HFF-Myc (cell line): ENCODE data around the gene TOM1L2.

Experiments used
- DNase-seq: peaks from one replicate; pipeline ENCODE4 v3.0.0-alpha.2; 2011; ENCODE audit warnings: low read depth; ENCODE audit errors: extremely low read depth
- H3K4me3 ChIP-seq: replicated peaks from 2 replicates; pipeline ENCODE4 v1.5.1; 2011; ENCODE audit warnings: low read depth, mild to moderate bottlenecking, control low read depth, low read length
- CTCF ChIP-seq: IDR thresholded peaks from 2 replicates; pipeline ENCODE4 v1.5.1; 2012; ENCODE audit warnings: mild to moderate bottlenecking, low read depth, low read length, control low read depth; ENCODE audit errors: missing control alignments

Gene TOM1L2

DNA sequence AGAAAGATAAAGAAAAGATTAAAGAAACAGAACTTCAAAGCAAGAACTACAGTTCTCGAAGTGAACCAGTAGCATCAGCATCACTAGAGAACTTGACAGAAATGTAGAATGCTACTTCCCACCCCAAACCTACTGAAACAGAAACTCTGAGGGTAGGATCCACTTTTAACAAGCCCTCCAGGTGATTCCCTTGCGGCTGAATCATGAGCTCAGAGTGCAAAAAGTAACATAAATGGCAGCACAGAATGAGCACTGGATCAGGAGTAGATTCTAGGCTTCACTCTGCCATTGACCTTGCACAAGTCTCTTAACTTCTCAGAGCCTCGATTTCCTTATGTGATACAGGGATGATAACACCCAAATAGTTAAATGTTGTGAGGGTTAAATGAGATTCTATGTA, 5.8 kb downstream of the TOM1L2 start:
- no peak overlapping the region for H3K4me3 ChIP-seq
- no peak for DNase-seq
- no peak for TF ChIP-seq CTCF

DNA sequence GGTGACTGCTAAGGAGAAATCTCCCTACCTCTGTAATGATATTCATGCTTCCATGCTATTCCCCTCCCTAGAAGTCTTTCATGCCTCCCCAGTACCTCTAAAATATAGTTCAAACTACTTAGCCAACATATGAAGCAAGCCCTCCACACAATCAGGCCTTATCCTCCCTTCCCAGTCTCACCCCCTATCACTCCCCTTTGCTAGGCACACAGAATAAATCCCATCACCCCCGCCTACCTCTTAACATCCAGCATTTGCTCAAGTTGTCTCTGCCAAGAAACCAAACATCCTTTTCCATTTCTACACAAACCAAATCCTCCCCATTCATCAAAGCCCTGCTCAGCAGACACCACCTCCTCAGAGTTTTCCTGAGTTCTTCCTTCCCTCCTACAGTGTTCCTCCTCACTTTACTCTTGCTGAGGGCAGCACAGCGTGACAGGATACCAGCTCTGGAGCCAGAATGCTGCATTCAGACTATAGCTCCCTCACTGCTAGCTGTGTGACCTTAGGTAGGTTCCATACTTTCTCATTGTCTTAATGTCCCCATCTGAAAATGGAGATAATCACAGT, 7.0 kb downstream of the TOM1L2 start:
- no peak overlapping the region for H3K4me3 ChIP-seq
- TF ChIP-seq CTCF = no peak
- no peak for DNase-seq

GRCh38 chr17:17964710-17965109, 7.5 kb downstream of the TOM1L2 start:
- TF ChIP-seq CTCF = no peak
- DNase-seq = no peak
- no peak overlapping the region for H3K4me3 ChIP-seq

DNA sequence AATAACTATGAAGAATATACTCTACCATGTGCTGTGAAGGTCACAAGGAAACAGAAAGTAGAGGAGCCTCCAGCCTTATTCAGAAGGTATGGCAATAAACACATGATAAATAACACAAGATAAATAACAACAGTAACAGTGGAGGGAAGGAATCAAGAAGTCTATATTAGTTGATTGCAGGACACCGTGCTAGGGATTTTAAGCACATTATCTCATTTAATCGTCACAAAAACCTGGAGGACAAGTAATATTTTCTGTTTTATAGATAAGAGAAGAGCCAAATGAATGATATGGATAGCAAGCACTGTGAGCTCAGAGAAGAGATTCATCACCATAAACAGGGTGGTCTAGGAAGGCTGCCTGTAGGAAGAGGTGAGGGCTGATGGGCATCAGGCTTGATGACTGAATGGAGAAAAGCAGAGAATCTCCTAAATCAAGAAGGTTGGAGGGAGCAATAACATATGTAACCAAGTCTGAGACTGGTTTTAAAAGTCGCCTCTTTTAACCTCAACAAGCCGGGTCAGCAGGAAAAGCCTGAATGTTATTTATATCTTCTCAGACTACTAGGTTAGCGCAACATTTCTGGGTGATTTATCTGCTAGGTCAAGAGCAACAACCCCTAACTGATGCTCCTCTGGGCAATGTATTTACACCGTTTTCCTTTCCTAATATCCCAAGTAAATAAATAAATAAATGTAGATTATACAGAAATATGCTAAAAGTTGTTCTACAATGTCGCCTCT, 8.3 kb downstream of the TOM1L2 start:
- no peak for TF ChIP-seq CTCF
- no peak for DNase-seq
- H3K4me3 ChIP-seq = no peak overlapping the region

- H3K4me3 ChIP-seq = no peak overlapping the region
- no peak for TF ChIP-seq CTCF
- DNase-seq = no peak
These were observed 9.1 kb downstream of the TOM1L2 start for GRCh38 chr17:17963066-17963465.

DNA sequence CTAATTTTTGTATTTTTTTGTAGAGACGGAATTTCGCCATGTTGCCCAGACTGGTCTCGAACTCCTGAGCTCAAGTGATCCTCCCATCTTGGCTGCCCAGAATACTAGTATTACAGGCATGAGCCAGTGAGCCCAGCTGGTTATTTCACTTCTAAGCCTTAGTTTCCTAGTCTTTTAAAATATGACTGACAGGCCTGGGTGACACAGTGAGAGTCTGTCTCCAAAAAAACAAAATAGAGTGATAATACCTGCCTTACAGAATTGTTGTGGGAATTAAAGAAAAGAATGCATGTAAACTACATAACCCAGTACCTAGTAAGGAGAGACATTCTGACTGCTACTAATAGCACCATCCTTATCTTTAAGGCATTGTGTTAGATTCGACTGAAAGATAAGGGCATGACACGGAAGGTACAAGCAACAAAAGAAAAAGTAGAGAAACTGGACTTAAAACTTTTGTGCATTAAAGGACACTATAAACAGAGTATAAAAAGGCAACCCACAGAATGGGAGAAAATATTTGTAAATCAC, 11.6 kb downstream of the TOM1L2 start:
- no peak for TF ChIP-seq CTCF
- H3K4me3 ChIP-seq = no peak overlapping the region
- no peak for DNase-seq
